Measurements from ENCODE around the gene VAMP5.
"Not testable (repeated sequence)": the region's sequence is repeated elsewhere in the genome, so short reads cannot be mapped to it uniquely, and the experiment has no call there.

The VAMP5 gene

GRCh38 chr2:85607268-85608215 is 23.3 kb downstream of the VAMP5 start:
- Histone ChIP-seq H3K18ac (ENCODE audit: low read length) (no peak overlapping the region), H3K27me3 (ENCODE audit: insufficient read depth, low read length, poor library complexity) (no peaks in the 10 kb centered on the region), H2BK120ac (ENCODE audit: low read depth, low read length) (no peak overlapping the region), H2BK15ac (replicated peaks; ENCODE audit: low read depth) (no peak overlapping the region), H4K5ac (ENCODE audit: low read length) (no peak overlapping the region), H3K79me2 (ENCODE audit: control insufficient read depth, insufficient read depth, low read length) (peaks cover 13% of the 10 kb centered on the region), H3K23ac (ENCODE audit: low read length) (no peak overlapping the region), H3K56ac (ENCODE audit: low read length) (no peak overlapping the region), H2AK5ac (ENCODE audit: low read length) (no peak overlapping the region), H3K36me3 (ENCODE audit: control insufficient read depth, insufficient read depth, low read length) (peaks cover 9% of the 10 kb centered on the region), H3K79me1 (ENCODE audit: low read length) (peaks cover 23% of the 10 kb centered on the region), H3K4me2 (ENCODE audit: low read length) (no peak overlapping the region), H3K4me1 (ENCODE audit: control insufficient read depth, low read depth, low read length) (no peaks in the 10 kb centered on the region), H4K8ac (ENCODE audit: low read depth, low read length) (no peak overlapping the region), H2BK5ac (ENCODE audit: low read length) (no peak overlapping the region), H3K9ac (ENCODE audit: low read length) (no peak overlapping the region), H3K27ac (ENCODE audit: low read depth, low read length) (peak overlapping the region; percentile 67), H3K4ac (ENCODE audit: low read depth, low read length) (no peak overlapping the region), H3K4me3 (ENCODE audit: low read length) (no peak overlapping the region)
- no CpG with 5 or more reads among the region's 9 CpGs for WGBS (ENCODE audit: extremely low coverage, insufficient coverage, low lambda C conversion rate)
- peak; percentile 59 for DNase-seq

GRCh38 chr2:85611217-85611704 is 27.0 kb downstream of the VAMP5 start:
- H3K36me3 ChIP-seq (ENCODE audit: control insufficient read depth, insufficient read depth, low read length): peaks cover 6% of the 10 kb centered on the region
- no peak overlapping the region for H2BK15ac ChIP-seq (replicated peaks; ENCODE audit: low read depth)
- H3K4me1 ChIP-seq (ENCODE audit: control insufficient read depth, low read depth, low read length): no peaks in the 10 kb centered on the region
- peak overlapping the region; percentile 96 for H3K9ac ChIP-seq (ENCODE audit: low read length)
- WGBS (ENCODE audit: extremely low coverage, insufficient coverage, low lambda C conversion rate): no CpG with 5 or more reads among the region's 24 CpGs
- H2AK5ac ChIP-seq (ENCODE audit: low read length): peak overlapping the region; percentile 51
- peak overlapping the region; percentile 45 for H3K23ac ChIP-seq (ENCODE audit: low read length)
- H3K4me2 ChIP-seq (ENCODE audit: low read length): peak overlapping the region; percentile 96
- H3K56ac ChIP-seq (ENCODE audit: low read length): peak overlapping the region; percentile 94
- H3K27me3 ChIP-seq (ENCODE audit: insufficient read depth, low read length, poor library complexity): no peaks in the 10 kb centered on the region
- peak overlapping the region; percentile 84 for H3K27ac ChIP-seq (ENCODE audit: low read depth, low read length)
- H4K8ac ChIP-seq (ENCODE audit: low read depth, low read length): no peak overlapping the region
- H3K4me3 ChIP-seq (ENCODE audit: low read length): peak overlapping the region; percentile 94
- H3K4ac ChIP-seq (ENCODE audit: low read depth, low read length): no peak overlapping the region
- H4K5ac ChIP-seq (ENCODE audit: low read length): no peak overlapping the region
- H2BK120ac ChIP-seq (ENCODE audit: low read depth, low read length): no peak overlapping the region
- H3K79me1 ChIP-seq (ENCODE audit: low read length): peaks cover 16% of the 10 kb centered on the region
- DNase-seq: no peak
- no peak overlapping the region for H3K18ac ChIP-seq (ENCODE audit: low read length)
- no peak overlapping the region for H2BK5ac ChIP-seq (ENCODE audit: low read length)
- peaks cover 12% of the 10 kb centered on the region for H3K79me2 ChIP-seq (ENCODE audit: control insufficient read depth, insufficient read depth, low read length)

- Histone ChIP-seq H3K9ac (ENCODE audit: low read length) (peak within 1 kb of the TSS; percentile 96), H3K79me1 (ENCODE audit: low read length) (peaks cover 15% of the 10 kb centered on the region), H3K4ac (ENCODE audit: low read depth, low read length) (peak within 1 kb of the TSS; percentile 91), H3K27me3 (ENCODE audit: insufficient read depth, low read length, poor library complexity) (no peaks in the 10 kb centered on the region), H3K56ac (ENCODE audit: low read length) (peak within 1 kb of the TSS; percentile 94), H4K8ac (ENCODE audit: low read depth, low read length) (no peak within 1 kb of the TSS), H2BK5ac (ENCODE audit: low read length) (peak within 1 kb of the TSS; percentile 8), H4K5ac (ENCODE audit: low read length) (peak within 1 kb of the TSS; percentile 17), H3K18ac (ENCODE audit: low read length) (no peak within 1 kb of the TSS), H3K4me1 (ENCODE audit: control insufficient read depth, low read depth, low read length) (no peaks in the 10 kb centered on the region), H2BK120ac (ENCODE audit: low read depth, low read length) (no peak within 1 kb of the TSS), H3K36me3 (ENCODE audit: control insufficient read depth, insufficient read depth, low read length) (peaks cover 6% of the 10 kb centered on the region), H3K79me2 (ENCODE audit: control insufficient read depth, insufficient read depth, low read length) (peaks cover 16% of the 10 kb centered on the region), H3K27ac (ENCODE audit: low read depth, low read length) (peak within 1 kb of the TSS; percentile 84), H2AK5ac (ENCODE audit: low read length) (peak within 1 kb of the TSS; percentile 51), H3K23ac (ENCODE audit: low read length) (peak within 1 kb of the TSS; percentile 45), H2BK15ac (replicated peaks; ENCODE audit: low read depth) (no peak within 1 kb of the TSS), H3K4me3 (ENCODE audit: low read length) (peak within 1 kb of the TSS; percentile 94), H3K4me2 (ENCODE audit: low read length) (peak within 1 kb of the TSS; percentile 96)
- peak; percentile 96 for DNase-seq
- WGBS (ENCODE audit: extremely low coverage, insufficient coverage, low lambda C conversion rate): no CpG with 5 or more reads among the region's 73 CpGs
Measured at GRCh38 chr2:85611705-85612587, 27.7 kb downstream of the VAMP5 start, which contains the start of gene C2orf68. TSS of gene C2orf68 (minus strand) at chr2:85612066. CDS start at chr2:85611984, 82 bp downstream.

GRCh38 chr2:85613717-85614515 is 29.7 kb downstream of the VAMP5 start:
- no peak overlapping the region for H2AK5ac ChIP-seq (ENCODE audit: low read length)
- no peak overlapping the region for H4K5ac ChIP-seq (ENCODE audit: low read length)
- H3K4me1 ChIP-seq (ENCODE audit: control insufficient read depth, low read depth, low read length): peaks cover 2% of the 10 kb centered on the region
- no peak overlapping the region for H2BK120ac ChIP-seq (ENCODE audit: low read depth, low read length)
- peaks cover 29% of the 10 kb centered on the region for H3K79me2 ChIP-seq (ENCODE audit: control insufficient read depth, insufficient read depth, low read length)
- no peak overlapping the region for H2BK15ac ChIP-seq (replicated peaks; ENCODE audit: low read depth)
- peaks cover 12% of the 10 kb centered on the region for H3K79me1 ChIP-seq (ENCODE audit: low read length)
- H3K27ac ChIP-seq (ENCODE audit: low read depth, low read length): no peak overlapping the region
- no peak overlapping the region for H3K4me3 ChIP-seq (ENCODE audit: low read length)
- no peak overlapping the region for H3K4ac ChIP-seq (ENCODE audit: low read depth, low read length)
- H3K36me3 ChIP-seq (ENCODE audit: control insufficient read depth, insufficient read depth, low read length): peaks cover 2% of the 10 kb centered on the region
- H3K27me3 ChIP-seq (ENCODE audit: insufficient read depth, low read length, poor library complexity): no peaks in the 10 kb centered on the region
- no peak overlapping the region for H3K4me2 ChIP-seq (ENCODE audit: low read length)
- no CpG with 5 or more reads among the region's 10 CpGs for WGBS (ENCODE audit: extremely low coverage, insufficient coverage, low lambda C conversion rate)
- H4K8ac ChIP-seq (ENCODE audit: low read depth, low read length): no peak overlapping the region
- H3K23ac ChIP-seq (ENCODE audit: low read length): no peak overlapping the region
- DNase-seq: no peak
- no peak overlapping the region for H3K9ac ChIP-seq (ENCODE audit: low read length)
- no peak overlapping the region for H3K18ac ChIP-seq (ENCODE audit: low read length)
- H3K56ac ChIP-seq (ENCODE audit: low read length): no peak overlapping the region
- no peak overlapping the region for H2BK5ac ChIP-seq (ENCODE audit: low read length)

- Histone ChIP-seq H3K79me1 (ENCODE audit: low read length) (peaks cover 14% of the 10 kb centered on the region), H3K79me2 (ENCODE audit: control insufficient read depth, insufficient read depth, low read length) (peaks cover 31% of the 10 kb centered on the region)
- WGBS (ENCODE audit: extremely low coverage, insufficient coverage, low lambda C conversion rate): no CpG with 5 or more reads among the region's 7 CpGs
- not testable (repeated sequence) for H3K4me1 ChIP-seq (ENCODE audit: control insufficient read depth, low read depth, low read length); H3K18ac ChIP-seq (ENCODE audit: low read length); H2BK5ac ChIP-seq (ENCODE audit: low read length); H4K5ac ChIP-seq (ENCODE audit: low read length); H2BK120ac ChIP-seq (ENCODE audit: low read depth, low read length); H3K56ac ChIP-seq (ENCODE audit: low read length); H3K9ac ChIP-seq (ENCODE audit: low read length); H3K27me3 ChIP-seq (ENCODE audit: insufficient read depth, low read length, poor library complexity); H2AK5ac ChIP-seq (ENCODE audit: low read length); H3K4me3 ChIP-seq (ENCODE audit: low read length); H3K27ac ChIP-seq (ENCODE audit: low read depth, low read length); DNase-seq; H3K23ac ChIP-seq (ENCODE audit: low read length); H3K4ac ChIP-seq (ENCODE audit: low read depth, low read length); H3K4me2 ChIP-seq (ENCODE audit: low read length); H4K8ac ChIP-seq (ENCODE audit: low read depth, low read length); H2BK15ac ChIP-seq (replicated peaks; ENCODE audit: low read depth); H3K36me3 ChIP-seq (ENCODE audit: control insufficient read depth, insufficient read depth, low read length)
Measured at GRCh38 chr2:85614757-85615156, 30.5 kb downstream of the VAMP5 start.

Measured in mesendoderm (in vitro differentiated cells).